Gastrocnemius medialis (tissue), 4 donors: Measurements from ENCODE around the gene MC1R. TPM values are rescaled to one million over a fixed set of nuclear protein-coding genes. Genes with fewer than 3 reads are reported as not detected.

Experiments
- ATAC-seq, 2 donors: fragments of 150-250 bp; one replicate each; pipeline ENCODE4 v1.9.1; 2016
- DNase-seq, 2 donors: peaks; one replicate each; pipeline ENCODE4 v3.0.0-alpha.2; 2019
- H3K27ac ChIP-seq, 4 donors: fragments of 200-600 bp; sonication (generic); 1 replicate in 1 of 4; 2 replicates in 3 of 4; pipeline ENCODE4 v1.5.1; 2016 to 2018; ENCODE audit warnings: mild to moderate bottlenecking in 2 of 4, moderate library complexity in 1 of 4
- H3K27me3 ChIP-seq, 3 donors: fragments of 200-600 bp; sonication (generic) in 2 of 3; 1 replicate in 1 of 3; 2 replicates in 2 of 3; pipeline versions ENCODE4 v1.5.1 to v1.6.0; 2016 to 2019; ENCODE audit warnings: mild to moderate bottlenecking in 1 of 3, moderate library complexity in 1 of 3
- H3K36me3 ChIP-seq, 2 donors: fragments of 200-600 bp; sonication (generic) in 1 of 2; one replicate each; pipeline ENCODE4 v1.5.1; 2017 to 2018
- H3K4me1 ChIP-seq, 2 donors: fragments of 200-600 bp; sonication (generic) in 1 of 2; one replicate each; pipeline ENCODE4 v1.5.1; 2016 to 2017; ENCODE audit warnings: mild to moderate bottlenecking in 2 of 2
- H3K4me3 ChIP-seq, 4 donors: fragments of 200-600 bp; sonication (generic) in 3 of 4; 1 replicate in 1 of 4; 2 replicates in 3 of 4; pipeline ENCODE4 v1.5.1; 2016 to 2019; ENCODE audit warnings: mild to moderate bottlenecking in 2 of 4
- H3K9me3 ChIP-seq, 3 donors: fragments of 200-600 bp; sonication (generic) in 2 of 3; 1 replicate in 1 of 3; 2 replicates in 2 of 3; pipeline ENCODE4 v1.5.1; 2016 to 2019
- POLR2A ChIP-seq, 2 donors: fragments of 450-650 bp; IDR thresholded peaks; one replicate each; pipeline ENCODE4 v1.6.1; 2017; ENCODE audit warnings: antibody characterized with exemption in 2 of 2, mild to moderate bottlenecking in 2 of 2, moderate library complexity in 2 of 2
- in situ Hi-C, 4 donors: fragments of 200-750 bp; cut with MboI; loops; one replicate each; pipeline versions ENCODE4 v1.15.0 to v1.8.0; 2017; ENCODE audit warnings: low sequenced_read_pairs in 4 of 4
- intact Hi-C: fragments of 100-400 bp; cut with DNase I; formaldehyde crosslinking; loops from one replicate; pipeline ENCODE4 v1.15.1; 2023; ENCODE audit warnings: low total_unique reads
- total RNA-seq, 4 donors: library from RNA; depleted of rRNA; stranded (reverse); fragments of >200 nt; gene quantifications; one replicate each; pipeline versions ENCODE4 v1.1.0 to v1.2.3, GENCODE V29; 2016
- TF ChIP-seq, protein P1 (sequence below), 5 experiments: fragments of 450-650 bp in 3 of 5; fragments of 200-600 bp in 2 of 5; sonication (generic) in 2 of 5; IDR thresholded peaks in 4 of 5; conservative IDR thresholded peaks in 1 of 5; 1 replicate in 4 of 5; 2 replicates in 1 of 5; pipeline ENCODE4 v1.5.1; 2016 to 2019; ENCODE audit warnings: antibody characterized with exemption in 5 of 5, mild to moderate bottlenecking in 3 of 5, moderate library complexity in 3 of 5

Gene MC1R
- total RNA-seq, 4 donors from 2014 or later: 0.33 to 1.8 (median 0.92) TPM

DNA sequence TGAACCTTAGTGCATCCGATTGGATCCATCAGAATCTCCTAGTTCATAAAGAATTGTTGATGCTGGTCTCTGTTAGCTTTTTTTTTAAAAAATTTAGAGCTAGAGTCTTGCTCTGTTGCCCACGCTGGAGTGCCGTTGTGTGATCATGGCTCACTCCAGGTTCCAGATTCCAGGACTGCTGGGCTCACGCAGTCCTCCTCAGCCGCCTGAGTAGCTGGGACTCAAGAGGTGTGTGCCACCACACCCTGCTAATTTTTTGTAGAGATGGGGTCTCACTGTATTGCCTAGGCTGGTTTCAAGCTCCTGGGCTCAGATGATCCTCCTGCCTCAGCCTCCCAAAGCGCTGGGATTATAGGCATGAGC, 37.3 kb upstream of the MC1R start:
- H3K27ac ChIP-seq: no peak overlapping the region
- peaks cover 0 to 68% of the 10 kb centered on the region in 2 donors for H3K36me3 ChIP-seq
- no peaks in the 10 kb centered on the region for H3K27me3 ChIP-seq
- intact Hi-C loops: no loop called here
- no peak for DNase-seq
- in situ Hi-C loops: no loop called here
- no peaks in the 10 kb centered on the region for H3K4me1 ChIP-seq
- ATAC-seq: no peak
- H3K9me3 ChIP-seq: no peaks in the 10 kb centered on the region
- no peak overlapping the region for H3K4me3 ChIP-seq
- TF ChIP-seq POLR2A (IDR thresholded peaks at IDR 0.05): no peak
- TF ChIP-seq, protein P1, sequence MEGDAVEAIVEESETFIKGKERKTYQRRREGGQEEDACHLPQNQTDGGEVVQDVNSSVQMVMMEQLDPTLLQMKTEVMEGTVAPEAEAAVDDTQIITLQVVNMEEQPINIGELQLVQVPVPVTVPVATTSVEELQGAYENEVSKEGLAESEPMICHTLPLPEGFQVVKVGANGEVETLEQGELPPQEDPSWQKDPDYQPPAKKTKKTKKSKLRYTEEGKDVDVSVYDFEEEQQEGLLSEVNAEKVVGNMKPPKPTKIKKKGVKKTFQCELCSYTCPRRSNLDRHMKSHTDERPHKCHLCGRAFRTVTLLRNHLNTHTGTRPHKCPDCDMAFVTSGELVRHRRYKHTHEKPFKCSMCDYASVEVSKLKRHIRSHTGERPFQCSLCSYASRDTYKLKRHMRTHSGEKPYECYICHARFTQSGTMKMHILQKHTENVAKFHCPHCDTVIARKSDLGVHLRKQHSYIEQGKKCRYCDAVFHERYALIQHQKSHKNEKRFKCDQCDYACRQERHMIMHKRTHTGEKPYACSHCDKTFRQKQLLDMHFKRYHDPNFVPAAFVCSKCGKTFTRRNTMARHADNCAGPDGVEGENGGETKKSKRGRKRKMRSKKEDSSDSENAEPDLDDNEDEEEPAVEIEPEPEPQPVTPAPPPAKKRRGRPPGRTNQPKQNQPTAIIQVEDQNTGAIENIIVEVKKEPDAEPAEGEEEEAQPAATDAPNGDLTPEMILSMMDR (IDR thresholded peaks at IDR 0.05 in 4 of 5, conservative IDR thresholded peaks at IDR 0.05 in 1 of 5): no peak

DNA sequence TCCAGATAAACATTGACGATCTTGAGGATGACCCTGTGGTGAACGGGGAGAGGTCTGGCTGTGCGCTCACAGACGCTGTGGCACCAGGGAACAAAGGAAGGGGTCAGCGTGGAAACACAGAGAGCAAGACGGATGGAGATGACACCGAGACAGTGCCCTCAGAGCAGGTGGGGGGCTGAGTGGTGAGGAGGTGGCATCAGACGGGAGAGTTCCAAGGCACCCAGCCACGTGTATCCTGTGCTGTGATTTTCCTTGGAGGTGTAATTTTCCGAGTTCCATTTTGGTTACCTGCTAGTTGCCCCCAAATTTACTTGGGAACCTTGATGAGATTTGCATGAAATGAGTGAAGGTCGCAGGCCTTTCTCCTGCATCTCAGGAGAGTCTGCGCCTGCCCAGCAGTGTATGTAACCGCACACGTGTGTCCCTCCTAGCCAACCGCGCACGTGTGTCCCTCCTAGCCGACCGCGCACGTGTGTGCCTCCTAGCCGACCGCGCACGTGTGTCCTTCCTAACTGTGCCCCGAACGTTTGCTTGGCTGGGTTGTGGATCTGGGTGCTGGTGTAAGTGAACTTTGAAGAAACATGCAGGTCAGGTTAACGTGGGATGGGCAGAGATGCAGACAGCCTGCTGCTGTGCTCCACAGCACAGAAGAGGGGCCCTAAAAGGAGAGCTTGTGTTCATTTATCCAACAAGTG, 35.2 kb upstream of the MC1R start:
- DNase-seq (no peak), ATAC-seq (no peak)
- in situ Hi-C loops: no loop called here
- Histone ChIP-seq H3K27ac (no peak overlapping the region), H3K4me3 (no peak overlapping the region), H3K36me3 (peaks cover 0 to 82% of the 10 kb centered on the region in 2 donors), H3K4me1 (no peaks in the 10 kb centered on the region), H3K27me3 (no peaks in the 10 kb centered on the region), H3K9me3 (no peaks in the 10 kb centered on the region)
- intact Hi-C loops: no loop called here
- no peak for TF ChIP-seq POLR2A (IDR thresholded peaks at IDR 0.05)
- TF ChIP-seq, protein P1 (IDR thresholded peaks at IDR 0.05 in 4 of 5, conservative IDR thresholded peaks at IDR 0.05 in 1 of 5): no peak

DNA sequence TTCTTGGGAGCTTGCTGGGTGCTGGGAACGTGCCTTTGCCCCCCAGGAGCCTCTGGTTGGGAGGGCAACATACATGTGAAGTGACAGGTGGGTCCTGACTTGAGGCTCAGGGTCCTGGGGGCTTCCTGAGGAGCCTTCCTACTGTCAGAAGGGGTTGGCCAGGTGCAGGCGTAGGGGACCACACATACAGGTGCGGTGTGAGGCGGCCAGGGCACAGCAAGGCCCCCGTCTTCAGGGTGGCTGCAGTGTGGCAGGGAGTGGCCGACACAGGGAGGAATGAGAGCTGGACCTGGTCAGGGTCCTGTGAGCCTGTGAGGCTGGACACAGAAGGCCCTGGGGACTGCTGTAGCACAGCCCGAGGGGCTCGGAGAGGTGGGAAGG, 34.6 kb upstream of the MC1R start:
- TF ChIP-seq, protein P1 (IDR thresholded peaks at IDR 0.05 in 4 of 5, conservative IDR thresholded peaks at IDR 0.05 in 1 of 5): no peak
- TF ChIP-seq POLR2A (IDR thresholded peaks at IDR 0.05): no peak
- intact Hi-C loops: no loop called here
- no peak overlapping the region for H3K4me3 ChIP-seq
- no peaks in the 10 kb centered on the region for H3K4me1 ChIP-seq
- no peak for DNase-seq
- in situ Hi-C loops: no loop called here
- H3K27me3 ChIP-seq: no peaks in the 10 kb centered on the region
- peaks cover 0 to 79% of the 10 kb centered on the region in 2 donors for H3K36me3 ChIP-seq
- no peak overlapping the region for H3K27ac ChIP-seq
- H3K9me3 ChIP-seq: no peaks in the 10 kb centered on the region
- ATAC-seq: no peak

DNA sequence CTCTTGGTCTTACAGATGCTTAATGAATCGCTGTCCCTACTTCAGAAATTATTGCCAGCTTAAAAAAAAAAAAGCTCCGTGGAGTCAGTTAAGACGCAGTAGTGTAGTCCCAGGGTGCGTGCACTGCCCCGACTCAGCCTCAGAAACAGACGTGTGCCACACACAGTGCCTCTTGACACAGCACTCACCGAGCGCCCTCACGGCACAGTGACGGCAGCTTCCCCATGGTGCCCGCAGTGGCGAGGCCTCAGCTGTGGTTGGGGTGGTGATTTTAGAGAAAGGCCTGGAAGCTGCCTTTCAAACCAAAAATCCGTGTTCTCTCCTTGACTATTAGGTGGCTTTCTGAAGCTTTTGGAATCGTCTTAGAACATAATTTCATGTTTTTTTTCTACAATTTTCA, 31.4 kb upstream of the MC1R start:
- no peak overlapping the region for H3K4me3 ChIP-seq
- no peaks in the 10 kb centered on the region for H3K27me3 ChIP-seq
- intact Hi-C loops: no loop called here
- no peak for TF ChIP-seq POLR2A (IDR thresholded peaks at IDR 0.05)
- TF ChIP-seq, protein P1 (IDR thresholded peaks at IDR 0.05 in 4 of 5, conservative IDR thresholded peaks at IDR 0.05 in 1 of 5): no peak
- DNase-seq (no peak), ATAC-seq (no peak)
- peaks cover 0 to 95% of the 10 kb centered on the region in 2 donors for H3K36me3 ChIP-seq
- H3K27ac ChIP-seq: no peak overlapping the region
- H3K9me3 ChIP-seq: no peaks in the 10 kb centered on the region
- in situ Hi-C loops: no loop called here
- no peaks in the 10 kb centered on the region for H3K4me1 ChIP-seq

DNA sequence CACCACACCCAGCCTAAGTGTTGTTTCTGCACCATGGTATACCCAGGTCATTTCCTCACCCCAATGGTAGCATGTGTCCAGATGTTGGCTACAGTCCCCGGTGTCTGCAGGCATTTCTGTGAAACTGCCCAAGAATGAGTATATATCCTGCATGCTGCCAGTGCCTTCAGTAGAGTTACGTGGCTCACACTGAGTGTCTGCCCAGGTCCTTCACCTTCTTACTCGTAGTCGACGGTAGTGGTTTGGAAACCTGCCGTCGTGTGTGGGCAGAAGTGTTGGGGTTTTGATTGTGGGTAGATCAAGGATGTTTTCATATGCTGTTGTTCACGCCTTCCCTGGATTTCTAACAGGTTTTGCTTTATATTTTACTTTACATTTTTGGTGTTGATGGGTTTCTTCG, 28.5 kb upstream of the MC1R start:
- Histone ChIP-seq H3K27me3 (no peaks in the 10 kb centered on the region), H3K27ac (no peak overlapping the region), H3K36me3 (peaks cover 0 to 90% of the 10 kb centered on the region in 2 donors), H3K4me1 (no peaks in the 10 kb centered on the region), H3K9me3 (no peaks in the 10 kb centered on the region), H3K4me3 (no peak overlapping the region)
- in situ Hi-C loops (no loop called here), intact Hi-C loops (no loop called here)
- TF ChIP-seq, protein P1 (IDR thresholded peaks at IDR 0.05 in 4 of 5, conservative IDR thresholded peaks at IDR 0.05 in 1 of 5): no peak
- no peak for TF ChIP-seq POLR2A (IDR thresholded peaks at IDR 0.05)
- ATAC-seq: no peak
- no peak for DNase-seq
